ENCODE measurements around the gene ARFRP1. TPM values are rescaled to one million over a fixed set of nuclear protein-coding genes. Genes with fewer than 3 reads are reported as not detected.

The ARFRP1 gene
- total RNA-seq, 1 experiment from 2014 or later = 30.2 TPM

- TF ChIP-seq PRRX2 (CRISPR knock-in tag; IDR thresholded peaks at IDR 0.05) = no peak
- no peak for TF ChIP-seq OVOL2 (CRISPR knock-in tag; IDR thresholded peaks at IDR 0.05; ENCODE audit: borderline replicate concordance)
- TF ChIP-seq ESRRA (CRISPR knock-in tag; IDR thresholded peaks at IDR 0.05; ENCODE audit: borderline replicate concordance) = no peak
- TF ChIP-seq ATF1 (CRISPR knock-in tag; IDR thresholded peaks at IDR 0.05) = no peak
- no peak for TF ChIP-seq ZNF121 (CRISPR knock-in tag; IDR thresholded peaks at IDR 0.05)
- TF ChIP-seq RORB (CRISPR knock-in tag; IDR thresholded peaks at IDR 0.05) = no peak
- TF ChIP-seq ZNF138 (CRISPR knock-in tag; conservative IDR thresholded peaks at IDR 0.05) = no peak
- no peak for TF ChIP-seq KAT7 (CRISPR knock-in tag; IDR thresholded peaks at IDR 0.05; ENCODE audit: borderline replicate concordance)
- TF ChIP-seq ZNF423 (CRISPR knock-in tag; IDR thresholded peaks at IDR 0.05) = no peak
These were observed 9.8 kb downstream of the ARFRP1 start (continued) for GRCh38 chr20:63697868-63698545.

- no peak overlapping the region for H3K27ac Mint-ChIP-seq
- CTCF ChIA-PET = interaction anchor here (0.9 to 3.4 kb wide), 6 partner anchors 9 to 159 kb away, joined by 3 to 19 read pairs (median 6); partner anchors contain the start of genes ARFRP1, PTK6, SRMS and ZGPAT
- no peaks in the 10 kb centered on the region for H3K9me3 Mint-ChIP-seq
- peaks cover 3% of the 10 kb centered on the region; the same call in 1 of the 2 replicates for H3K27me3 Mint-ChIP-seq (ENCODE audit: low read depth)
- H3K36me3 Mint-ChIP-seq = peaks cover 13% of the 10 kb centered on the region
- DNase-seq (ENCODE audit: low spot score) (no peak), ATAC-seq (peak; percentile 9; the same call in 1 of the 2 replicates)
- H3K4me3 Mint-ChIP-seq = peak overlapping the region; percentile 53
- H3K4me1 Mint-ChIP-seq = peaks cover 7% of the 10 kb centered on the region
- TF ChIP-seq CREB1 (CRISPR knock-in tag; IDR thresholded peaks at IDR 0.05) (peak; percentile 62; the same call in 1 of the 2 replicates), IRF2 (CRISPR knock-in tag; IDR thresholded peaks at IDR 0.05; ENCODE audit: borderline replicate concordance, low read depth) (no peak), ZNF219 (CRISPR knock-in tag; IDR thresholded peaks at IDR 0.05; ENCODE audit: borderline replicate concordance) (no peak), ERG (CRISPR knock-in tag; IDR thresholded peaks at IDR 0.05) (0 out of 2 replicates have a peak, but pooled peaks have one; percentile 5), FOXP4 (CRISPR knock-in tag; IDR thresholded peaks at IDR 0.05) (0 out of 2 replicates have a peak, but pooled peaks have one; percentile 3)
- POLR2A ChIA-PET = interaction anchor here (1.6 kb wide), 1 partner anchor 39 kb away, joined by 4 read pairs; the partner anchor contains the start of gene RTEL1
These were observed 10.4 kb downstream of the ARFRP1 start for GRCh38 chr20:63697357-63697867.

- ChIA-PET CTCF (interaction anchor here (0.9 to 3.4 kb wide), 7 partner anchors 10 to 159 kb away, joined by 3 to 19 read pairs (median 4); partner anchors contain the start of genes ARFRP1, GMEB2, PTK6 and RTEL1), POLR2A (interaction anchor here (0.5 to 1.6 kb wide), 4 partner anchors 9 to 55 kb away, joined by 3 to 4 read pairs (median 3); partner anchors contain the start of genes ARFRP1, RTEL1 and ZGPAT)
- H3K4me1 Mint-ChIP-seq = peaks cover 7% of the 10 kb centered on the region
- TF ChIP-seq ZNF423 (CRISPR knock-in tag; IDR thresholded peaks at IDR 0.05) (no peak), E2F4 (CRISPR knock-in tag; IDR thresholded peaks at IDR 0.05; ENCODE audit: borderline replicate concordance, low read depth) (no peak), USF2 (CRISPR knock-in tag; IDR thresholded peaks at IDR 0.05) (no peak), ZNF671 (CRISPR knock-in tag; IDR thresholded peaks at IDR 0.05) (0 out of 2 replicates have a peak, but pooled peaks have one; percentile 34), ZMAT4 (CRISPR knock-in tag; IDR thresholded peaks at IDR 0.05) (no peak), AR (CRISPR knock-in tag; IDR thresholded peaks at IDR 0.05) (no peak), OVOL2 (CRISPR knock-in tag; IDR thresholded peaks at IDR 0.05; ENCODE audit: borderline replicate concordance) (no peak), ERG (CRISPR knock-in tag; IDR thresholded peaks at IDR 0.05) (peak; percentile 46; the same call in 1 of the 2 replicates), CREB1 (CRISPR knock-in tag; IDR thresholded peaks at IDR 0.05) (peak; percentile 13; the same call in 1 of the 2 replicates)
These were observed 11.0 kb downstream of the ARFRP1 start, which contains the start of gene TNFRSF6B for GRCh38 chr20:63696628-63697356. TNFRSF6B (plus strand) TSS chr20:63696652; CDS start chr20:63696768, 116 bp downstream.

More at GRCh38 chr20:63696628-63697356, 11.0 kb downstream of the ARFRP1 start, which contains the start of gene TNFRSF6B:
- peak; percentile 0; the same call in 1 of the 2 replicates for ATAC-seq
- DNase-seq (ENCODE audit: low spot score) = no peak
- Mint-ChIP-seq H3K27me3 (ENCODE audit: low read depth) (peaks cover 3% of the 10 kb centered on the region; the same call in 1 of the 2 replicates), H3K9me3 (no peaks in the 10 kb centered on the region), H3K4me3 (peak within 1 kb of the TSS; percentile 53), H3K27ac (peak within 1 kb of the TSS; percentile 45; the same call in 1 of the 2 replicates), H3K36me3 (peaks cover 14% of the 10 kb centered on the region)
